HG02623 (cell line): ENCODE results near the gene ZBED4.
A peak's percentile ranks its signal among the peaks of the same experiment; 100 is the strongest.

Source experiments
- ATAC-seq: cut with Tn5 transposase; IDR thresholded peaks from one replicate; pipeline ENCODE4 v1.9.1; 2021; ENCODE audit warnings: moderate library complexity; ENCODE audit not compliant: unreplicated experiment

Gene ZBED4

GRCh38 chr22:49917974-49918910 is 64.6 kb downstream of the ZBED4 start, which contains the start of the genes ALG12 and CRELD2:
TSS of gene ALG12 (minus strand) at chr22:49918438. CDS start at chr22:49913765, 4,673 bp downstream.
TSS of gene CRELD2 (plus strand) at chr22:49918634. CDS start at chr22:49918770, 136 bp downstream.
- peak; percentile 89 for ATAC-seq

DNA sequence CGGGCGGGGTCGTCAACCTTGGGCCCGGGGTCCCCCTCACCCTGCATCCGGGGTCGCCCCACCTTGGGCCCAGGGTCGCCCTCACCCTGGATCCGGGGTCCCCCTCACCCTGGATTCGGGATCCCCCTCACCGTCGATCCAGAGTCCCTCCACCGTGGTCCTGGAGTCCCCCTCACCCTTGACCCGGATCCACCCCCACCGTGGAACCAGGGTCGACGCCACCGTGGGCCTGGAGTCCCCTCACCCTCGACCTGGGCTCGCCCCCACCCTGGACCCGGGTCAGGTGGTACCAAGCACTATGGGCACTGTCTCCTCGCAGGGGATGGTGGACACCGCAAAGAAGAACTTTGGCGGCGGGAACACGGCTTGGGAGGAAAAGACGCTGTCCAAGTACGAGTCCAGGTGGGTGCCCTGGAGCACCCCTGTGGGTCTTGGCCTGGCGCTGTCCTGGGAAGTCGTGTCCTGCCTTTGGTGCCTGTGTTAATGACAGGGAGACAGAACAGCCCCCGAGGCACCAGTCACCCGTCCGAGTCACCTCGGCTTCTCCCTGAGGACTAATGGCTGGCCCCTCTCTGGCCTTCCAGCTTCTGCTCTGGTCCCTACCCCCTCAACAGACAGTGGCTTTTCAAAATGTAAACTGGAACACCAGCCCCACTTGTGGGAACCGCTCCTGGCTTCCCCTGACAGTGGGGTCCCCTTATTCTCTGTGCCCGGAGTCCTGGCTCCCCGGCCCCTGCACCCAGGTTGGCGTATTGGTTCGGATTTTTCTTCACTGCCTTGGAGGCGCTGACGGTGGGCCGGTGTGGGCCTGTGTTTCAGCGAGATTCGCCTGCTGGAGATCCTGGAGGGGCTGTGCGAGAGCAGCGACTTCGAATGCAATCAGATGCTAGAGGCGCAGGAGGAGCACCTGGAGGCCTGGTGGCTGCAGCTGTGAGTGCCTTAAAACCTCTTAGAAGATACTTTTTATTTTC is 65.6 kb downstream of the ZBED4 start:
- no peak for ATAC-seq

DNA sequence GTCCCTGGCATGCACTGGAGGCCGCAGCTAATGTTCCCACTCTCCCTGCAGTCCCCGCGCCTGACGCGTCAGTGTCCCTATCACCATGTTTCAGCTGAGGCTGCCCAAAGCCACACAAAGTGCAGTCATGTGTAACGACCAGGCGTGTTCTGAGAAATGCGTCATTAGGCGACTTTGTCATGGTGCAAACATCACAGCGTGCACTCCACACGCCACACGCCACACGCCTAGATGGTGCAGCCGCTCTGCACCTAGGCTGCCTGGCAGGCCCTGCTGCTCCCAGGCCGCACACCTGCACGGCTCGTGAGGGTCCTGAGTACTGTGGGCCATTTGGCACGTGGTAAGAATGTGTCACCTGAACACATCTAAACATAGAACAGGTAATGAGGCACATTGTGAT is 67.2 kb downstream of the ZBED4 start:
- ATAC-seq, result no peak

DNA sequence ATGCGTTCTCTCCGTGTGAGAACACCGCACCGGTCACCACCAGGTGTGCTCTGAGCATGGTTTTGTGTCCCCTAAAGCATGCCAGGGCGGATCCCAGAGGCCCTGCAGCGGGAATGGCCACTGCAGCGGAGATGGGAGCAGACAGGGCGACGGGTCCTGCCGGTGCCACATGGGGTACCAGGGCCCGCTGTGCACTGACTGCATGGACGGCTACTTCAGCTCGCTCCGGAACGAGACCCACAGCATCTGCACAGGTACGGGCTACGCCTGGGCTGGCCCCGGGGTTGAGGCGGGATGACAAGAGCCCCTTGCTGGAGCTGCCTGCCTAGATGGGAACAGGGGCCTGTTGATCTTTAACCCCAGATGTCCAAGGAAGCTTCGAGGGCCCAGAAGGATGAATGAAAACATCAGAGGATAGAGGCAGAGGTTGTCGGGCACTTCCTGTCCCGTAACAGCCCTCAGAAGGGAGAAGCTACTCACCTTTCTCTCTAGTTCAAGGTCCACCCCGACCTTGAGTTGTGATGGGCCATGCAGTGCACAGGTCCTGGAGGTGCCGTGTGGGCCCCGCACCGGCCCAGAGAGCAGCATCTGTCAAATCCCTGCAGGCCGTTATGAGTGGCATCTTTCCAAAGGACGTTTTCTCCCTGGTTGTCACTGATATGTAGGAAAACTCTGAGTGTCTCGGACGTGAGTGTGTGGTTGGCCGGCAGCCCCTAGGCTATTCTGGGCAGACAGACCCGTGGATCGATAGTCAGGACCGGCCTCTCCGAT is 68.0 kb downstream of the ZBED4 start:
- ATAC-seq, result no peak

DNA sequence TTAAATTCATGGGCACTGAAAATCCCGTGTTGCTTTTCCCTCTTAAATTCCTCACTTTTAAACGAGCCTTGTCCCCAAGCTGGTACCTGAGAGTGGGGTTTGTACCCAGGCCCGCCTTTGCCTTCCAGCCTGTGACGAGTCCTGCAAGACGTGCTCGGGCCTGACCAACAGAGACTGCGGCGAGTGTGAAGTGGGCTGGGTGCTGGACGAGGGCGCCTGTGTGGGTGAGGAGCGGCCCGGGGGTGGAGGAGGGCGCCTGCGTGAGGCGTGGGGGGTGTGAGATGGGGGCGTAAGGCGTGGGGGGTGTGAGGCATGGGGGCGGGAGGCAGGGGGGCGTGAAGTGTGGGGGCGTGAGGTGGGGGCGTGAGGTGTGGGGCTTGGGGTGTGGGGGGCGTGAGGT is 68.8 kb downstream of the ZBED4 start:
- no peak for ATAC-seq

DNA sequence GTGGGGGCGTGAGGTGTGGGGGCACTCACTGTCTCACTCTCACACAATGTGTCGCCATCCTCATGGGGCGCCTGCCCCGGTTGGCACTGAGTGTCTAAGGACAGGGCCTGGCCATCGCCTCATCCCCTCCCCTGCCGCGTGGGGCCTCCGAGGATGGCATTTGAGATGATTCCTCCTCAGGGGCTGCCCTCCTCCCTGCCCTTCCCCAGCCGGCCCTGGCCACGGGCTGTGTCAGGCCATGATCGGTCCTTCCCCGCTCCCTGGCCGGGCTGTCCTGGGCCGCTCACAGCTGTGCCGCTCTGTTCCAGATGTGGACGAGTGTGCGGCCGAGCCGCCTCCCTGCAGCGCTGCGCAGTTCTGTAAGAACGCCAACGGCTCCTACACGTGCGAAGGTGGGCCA is 69.3 kb downstream of the ZBED4 start:
- no peak for ATAC-seq

DNA sequence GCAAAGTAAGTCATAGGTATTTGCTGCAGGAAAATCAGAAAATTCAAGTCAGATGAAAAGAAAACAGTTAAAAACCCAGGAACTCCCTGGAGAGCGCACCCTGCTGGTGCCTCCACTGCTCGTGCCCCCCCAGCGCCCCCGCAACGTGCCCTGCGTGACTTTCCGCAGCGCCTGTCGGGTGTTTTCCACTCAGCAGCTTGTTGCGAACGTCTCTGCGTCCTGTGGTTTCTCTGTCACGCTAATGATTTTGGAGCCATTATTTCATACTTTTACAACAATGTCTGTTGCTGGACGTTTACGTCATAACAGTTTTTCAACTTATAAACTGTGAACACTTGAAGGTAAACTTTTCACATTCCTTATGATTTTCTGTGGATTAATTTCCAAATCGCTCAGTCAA is 69.8 kb downstream of the ZBED4 start:
- ATAC-seq, result no peak

GRCh38 chr22:49924113-49924833 is 70.6 kb downstream of the ZBED4 start:
- no peak for ATAC-seq

DNA sequence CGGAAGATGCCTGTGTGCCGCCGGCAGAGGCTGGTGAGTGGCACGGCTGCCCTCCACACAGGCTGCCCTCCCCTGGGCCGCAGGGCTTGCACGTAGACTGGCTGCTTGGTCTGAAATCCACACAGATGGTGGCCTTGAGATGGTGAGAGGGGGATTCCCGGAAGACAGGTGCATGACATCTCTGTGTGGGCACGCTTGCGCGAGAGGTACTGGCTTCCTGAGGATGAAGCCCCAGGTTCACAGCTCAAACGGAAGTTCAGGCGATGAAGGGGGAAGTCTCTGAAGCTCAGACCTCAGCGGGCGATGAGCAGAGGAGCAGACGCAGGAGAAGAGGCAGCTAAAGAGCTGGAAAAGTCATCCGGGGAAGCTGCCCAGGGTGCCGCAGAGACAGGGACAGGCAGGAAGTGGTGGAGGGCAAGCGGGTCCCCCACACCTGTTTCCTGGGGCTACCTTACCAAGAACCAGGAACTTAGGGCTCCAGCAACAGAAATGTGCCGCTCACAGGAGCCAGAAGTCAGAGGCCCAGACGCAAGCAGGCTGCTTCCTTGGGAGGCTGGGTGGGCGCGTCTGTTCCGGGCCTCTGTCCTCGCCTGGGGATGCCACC is 72.0 kb downstream of the ZBED4 start:
- ATAC-seq, result no peak

GRCh38 chr22:49926916-49927315 is 73.3 kb downstream of the ZBED4 start:
- ATAC-seq, result no peak

DNA sequence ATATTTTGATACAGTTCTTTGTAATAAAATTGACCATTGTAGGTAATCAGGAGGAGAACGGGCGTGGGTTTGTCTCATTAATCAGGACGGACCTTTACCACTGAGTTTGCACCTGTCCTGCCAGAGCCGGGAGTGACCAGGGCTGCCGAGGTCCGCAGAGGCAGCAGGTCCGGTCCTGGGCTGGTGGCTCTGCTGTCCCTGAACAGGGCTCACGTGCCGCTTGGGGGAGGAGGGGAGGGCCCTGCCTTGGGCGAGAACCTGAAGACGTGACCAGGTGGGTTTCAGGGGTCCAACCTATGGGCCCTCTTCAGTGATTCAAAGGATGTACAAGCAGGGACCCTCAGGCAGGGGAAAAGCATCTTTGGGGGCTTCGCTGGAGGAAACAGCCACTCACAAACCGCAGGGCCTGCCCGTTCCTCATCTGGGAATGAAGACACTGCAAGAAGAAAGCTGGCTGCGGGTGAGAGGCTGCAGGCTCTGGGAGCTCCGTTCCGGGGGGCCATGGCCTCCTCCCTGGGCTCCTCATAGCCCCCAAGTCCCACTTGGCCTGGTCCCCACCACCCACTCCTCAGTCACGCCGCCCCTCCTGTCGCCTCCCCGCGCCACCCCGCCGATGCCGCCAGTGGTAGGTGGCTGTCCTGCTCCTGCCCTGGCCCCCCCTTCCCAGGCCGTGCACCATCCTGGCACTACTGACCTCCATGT is 74.0 kb downstream of the ZBED4 start:
- ATAC-seq, result no peak

GRCh38 chr22:49928185-49928495 is 74.5 kb downstream of the ZBED4 start:
- ATAC-seq, result no peak

GRCh38 chr22:49928555-49929210 is 75.0 kb downstream of the ZBED4 start:
- ATAC-seq, result no peak

GRCh38 chr22:49929211-49929979 is 75.8 kb downstream of the ZBED4 start:
- no peak for ATAC-seq

GRCh38 chr22:49929994-49930575 is 76.4 kb downstream of the ZBED4 start:
- ATAC-seq, result no peak

DNA sequence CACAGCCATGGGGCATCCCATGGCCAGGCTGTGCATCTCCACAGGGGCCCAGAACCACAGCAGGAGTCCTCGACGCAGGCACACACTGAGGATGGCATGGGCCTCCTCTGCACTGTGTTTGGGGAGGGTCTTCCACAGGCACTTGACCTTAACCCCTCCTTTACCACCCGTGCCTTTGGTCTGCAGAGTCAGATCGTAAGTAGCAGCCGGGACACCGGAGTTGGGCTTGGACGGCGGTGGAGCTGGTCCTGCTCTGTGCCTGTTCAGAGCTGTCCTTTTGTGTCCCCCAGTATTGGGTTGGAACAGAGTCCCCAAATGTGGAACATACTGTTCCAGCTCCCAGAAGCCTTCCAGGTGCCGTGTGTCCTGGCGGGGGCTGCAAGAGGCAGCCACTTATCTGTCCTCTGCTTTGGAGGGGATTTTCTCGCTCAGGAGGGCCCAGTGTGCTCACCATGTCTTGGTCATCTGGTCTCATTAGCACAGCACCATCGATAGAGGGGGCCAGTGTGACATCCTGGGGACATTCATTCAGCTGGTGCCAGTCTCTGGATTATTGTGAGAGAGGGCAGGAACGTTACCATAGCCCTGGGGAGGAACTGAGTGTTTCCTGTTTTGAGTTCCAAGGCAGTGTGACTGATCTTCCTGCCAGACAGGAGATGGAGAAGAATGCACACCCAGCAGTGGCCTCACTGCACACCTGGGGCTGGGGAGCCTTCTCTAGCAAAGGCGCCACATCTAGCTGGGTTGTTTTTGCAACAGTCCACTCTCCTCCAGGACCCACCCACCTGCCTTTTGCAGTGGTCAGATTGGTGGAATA is 77.2 kb downstream of the ZBED4 start:
- no peak for ATAC-seq
